HAP-1 (cell line): ENCODE data around the gene SSBP2.
"Not testable (repeated sequence)": the region's sequence is repeated elsewhere in the genome, so short reads cannot be mapped to it uniquely, and the experiment has no call there.

ENCODE experiments used
- DNase-seq, 2 experiments: peaks; one replicate each; pipeline ENCODE4 v3.0.0-alpha.2; 2016 to 2020; ENCODE audit warnings: low spot score in 2 of 2
- H3K27me3 ChIP-seq: fragments of 250-450 bp; sonication (Bioruptor Pico); 2 replicates; pipeline ENCODE4 v1.5.1; 2020; ENCODE audit warnings: low read depth, mild to moderate bottlenecking, moderate library complexity
- H3K36me3 ChIP-seq: fragments of 250-450 bp; sonication (Bioruptor Pico); replicated peaks from 2 replicates; pipeline ENCODE4 v1.5.1; 2020; ENCODE audit warnings: mild to moderate bottlenecking
- H3K4me1 ChIP-seq: fragments of 250-450 bp; sonication (Bioruptor Pico); 2 replicates; pipeline ENCODE4 v1.5.1; 2020; ENCODE audit warnings: mild to moderate bottlenecking
- H3K4me3 ChIP-seq: fragments of 250-450 bp; sonication (Bioruptor Pico); 2 replicates; pipeline ENCODE4 v1.5.1; 2020; ENCODE audit warnings: mild to moderate bottlenecking, moderate library complexity
- H3K9me3 ChIP-seq: fragments of 250-450 bp; sonication (Bioruptor Pico); 2 replicates; pipeline ENCODE4 v1.5.1; 2020; ENCODE audit warnings: mild to moderate bottlenecking, moderate library complexity
- in situ Hi-C: fragments of 300-500 bp; cut with MboI; formaldehyde crosslinking; loops from 3 replicates; pipeline ENCODE4 v1.14.3; 2020; ENCODE audit warnings: low sequenced_read_pairs, inconsistent platforms, mixed read lengths

The SSBP2 gene

DNA sequence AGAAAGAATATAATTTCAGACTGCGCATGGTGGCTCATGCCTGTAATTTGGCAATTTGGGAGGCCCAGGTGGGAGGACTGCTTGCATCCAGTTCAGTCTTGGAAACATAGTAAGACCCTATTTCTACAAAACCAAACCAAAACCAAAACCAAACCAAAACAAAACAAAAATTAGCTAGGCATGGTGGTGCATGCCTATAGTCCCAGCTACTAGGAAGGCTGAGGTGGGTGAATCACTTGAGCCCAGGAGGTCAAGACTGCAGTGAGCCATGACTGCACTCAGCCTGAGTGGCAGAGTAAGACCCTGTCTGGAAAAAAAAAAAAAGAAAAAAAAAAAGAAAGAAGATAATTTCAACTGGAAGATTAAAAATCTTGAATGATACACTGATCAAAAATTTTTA is 220.0 kb downstream of the SSBP2 start:
- in situ Hi-C loops = no loop called here
- Histone ChIP-seq H3K4me1 (no peaks in the 10 kb centered on the region), H3K9me3 (no peaks in the 10 kb centered on the region), H3K36me3 (no peaks in the 10 kb centered on the region), H3K27me3 (no peaks in the 10 kb centered on the region), H3K4me3 (no peak overlapping the region)
- no peak for DNase-seq

GRCh38 chr5:81525690-81526089 is 225.2 kb downstream of the SSBP2 start:
- H3K4me3 ChIP-seq = no peak overlapping the region
- no peak for DNase-seq
- no peaks in the 10 kb centered on the region for H3K4me1 ChIP-seq
- no peaks in the 10 kb centered on the region for H3K27me3 ChIP-seq
- H3K9me3 ChIP-seq = no peaks in the 10 kb centered on the region
- no peaks in the 10 kb centered on the region for H3K36me3 ChIP-seq
- in situ Hi-C loops = no loop called here

- Histone ChIP-seq H3K36me3 (no peaks in the 10 kb centered on the region), H3K27me3 (no peaks in the 10 kb centered on the region), H3K4me3 (no peak overlapping the region), H3K4me1 (no peaks in the 10 kb centered on the region), H3K9me3 (no peaks in the 10 kb centered on the region)
- no peak for DNase-seq
- in situ Hi-C loops = no loop called here
Measured at GRCh38 chr5:81524015-81524414, 226.9 kb downstream of the SSBP2 start.

DNA sequence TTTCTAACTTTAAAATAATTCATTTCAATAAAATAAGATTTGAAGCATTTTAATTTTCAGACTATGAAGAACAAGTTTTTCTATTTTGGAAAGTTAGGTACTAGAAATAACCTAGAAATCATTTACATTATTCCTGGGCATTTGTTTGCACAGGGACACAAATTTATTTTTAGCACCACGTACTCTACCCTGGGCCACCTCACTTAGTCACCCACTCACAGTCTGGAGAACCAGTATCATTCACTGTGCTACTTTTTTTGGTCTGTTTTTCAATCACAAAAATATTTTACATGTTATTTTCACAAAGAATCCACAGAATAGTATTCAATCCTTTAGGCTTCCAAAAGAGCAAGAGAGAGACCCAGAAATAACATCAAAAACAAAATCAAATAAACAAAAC is 228.3 kb downstream of the SSBP2 start:
- Histone ChIP-seq H3K4me3 (no peak overlapping the region), H3K4me1 (no peaks in the 10 kb centered on the region), H3K36me3 (no peaks in the 10 kb centered on the region), H3K27me3 (no peaks in the 10 kb centered on the region), H3K9me3 (no peaks in the 10 kb centered on the region)
- in situ Hi-C loops = no loop called here
- DNase-seq = no peak

DNA sequence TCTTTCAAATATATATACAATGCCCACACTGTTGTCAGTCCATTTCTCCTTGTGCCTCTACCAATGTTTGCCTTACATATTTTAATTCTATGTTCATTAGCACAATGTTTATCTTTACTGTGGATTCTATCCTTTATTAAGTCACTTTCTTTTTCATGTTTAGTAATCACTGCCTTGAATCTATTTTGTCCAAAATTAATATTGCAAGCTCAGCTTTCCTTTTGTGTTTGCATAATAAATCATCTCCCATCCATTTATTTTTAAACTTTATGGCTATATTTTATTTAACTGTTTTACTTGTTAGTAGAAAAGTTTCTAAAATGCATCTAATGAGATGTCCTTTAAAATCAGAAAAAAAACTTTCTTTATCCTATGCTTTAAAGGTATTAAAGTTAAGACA is 230.1 kb downstream of the SSBP2 start:
- no peaks in the 10 kb centered on the region for H3K4me1 ChIP-seq
- in situ Hi-C loops = no loop called here
- no peak for DNase-seq
- H3K27me3 ChIP-seq = no peaks in the 10 kb centered on the region
- H3K9me3 ChIP-seq = no peaks in the 10 kb centered on the region
- no peaks in the 10 kb centered on the region for H3K36me3 ChIP-seq
- H3K4me3 ChIP-seq = no peak overlapping the region

DNA sequence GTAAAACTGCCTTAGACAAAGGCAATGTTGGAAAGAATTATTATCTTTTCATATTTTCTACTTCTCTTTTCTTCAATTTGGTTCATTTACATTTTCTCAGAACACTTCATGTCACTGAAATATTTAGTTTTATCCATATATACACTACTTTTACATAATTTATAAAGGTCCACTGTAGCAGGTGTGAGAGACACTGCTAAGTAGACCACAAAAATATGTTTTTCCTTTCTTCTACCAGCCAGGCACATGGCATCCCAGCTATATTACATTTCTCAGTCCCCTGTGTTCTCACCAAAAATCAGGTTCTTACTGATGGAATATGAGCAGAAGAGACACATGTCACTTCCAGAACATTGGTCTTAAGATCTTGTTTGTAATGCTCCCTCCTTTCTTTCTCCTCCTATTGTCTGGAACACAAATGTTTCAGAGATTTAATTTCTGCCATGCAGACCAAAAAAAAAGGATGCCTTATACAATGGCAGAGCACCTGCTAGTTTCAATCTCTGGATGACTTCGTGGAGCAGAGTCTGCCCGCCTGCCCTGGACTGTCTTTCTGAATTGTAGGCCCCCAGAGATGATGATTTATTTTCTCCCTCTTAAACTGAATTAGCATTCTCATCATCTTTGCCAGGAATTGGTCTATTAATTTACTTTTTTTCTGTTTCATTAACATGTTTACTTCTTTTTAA is 231.5 kb downstream of the SSBP2 start:
- no peaks in the 10 kb centered on the region for H3K36me3 ChIP-seq
- no peaks in the 10 kb centered on the region for H3K4me1 ChIP-seq
- no peak overlapping the region for H3K4me3 ChIP-seq
- no peaks in the 10 kb centered on the region for H3K9me3 ChIP-seq
- H3K27me3 ChIP-seq = no peaks in the 10 kb centered on the region
- no peak for DNase-seq
- in situ Hi-C loops = no loop called here

DNA sequence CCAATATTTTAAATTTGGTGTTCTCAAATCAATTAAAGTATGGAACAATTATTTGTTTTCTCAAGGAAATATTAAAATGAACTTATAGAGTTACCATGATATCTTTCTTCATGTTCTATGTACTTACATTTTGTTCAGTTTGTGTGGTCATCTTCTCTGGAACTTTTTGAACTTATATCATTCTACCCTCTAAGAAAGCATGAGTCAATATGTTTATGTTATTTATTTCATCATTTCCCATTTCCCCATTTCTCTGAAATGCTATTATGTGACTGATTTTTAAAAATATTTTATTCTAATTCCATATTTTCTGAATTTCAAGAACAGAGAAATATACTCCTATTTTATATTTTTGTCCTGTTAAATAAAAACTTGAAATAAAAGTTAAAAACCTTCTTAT is 233.4 kb downstream of the SSBP2 start:
- no peaks in the 10 kb centered on the region for H3K4me1 ChIP-seq
- H3K27me3 ChIP-seq = no peaks in the 10 kb centered on the region
- in situ Hi-C loops = no loop called here
- H3K4me3 ChIP-seq = no peak overlapping the region
- no peaks in the 10 kb centered on the region for H3K36me3 ChIP-seq
- DNase-seq = no peak
- H3K9me3 ChIP-seq = no peaks in the 10 kb centered on the region

GRCh38 chr5:81516091-81516490 is 234.8 kb downstream of the SSBP2 start:
- Histone ChIP-seq H3K9me3 (no peaks in the 10 kb centered on the region), H3K36me3 (no peaks in the 10 kb centered on the region), H3K4me3 (no peak overlapping the region), H3K4me1 (no peaks in the 10 kb centered on the region), H3K27me3 (no peaks in the 10 kb centered on the region)
- in situ Hi-C loops = no loop called here
- no peak for DNase-seq

DNA sequence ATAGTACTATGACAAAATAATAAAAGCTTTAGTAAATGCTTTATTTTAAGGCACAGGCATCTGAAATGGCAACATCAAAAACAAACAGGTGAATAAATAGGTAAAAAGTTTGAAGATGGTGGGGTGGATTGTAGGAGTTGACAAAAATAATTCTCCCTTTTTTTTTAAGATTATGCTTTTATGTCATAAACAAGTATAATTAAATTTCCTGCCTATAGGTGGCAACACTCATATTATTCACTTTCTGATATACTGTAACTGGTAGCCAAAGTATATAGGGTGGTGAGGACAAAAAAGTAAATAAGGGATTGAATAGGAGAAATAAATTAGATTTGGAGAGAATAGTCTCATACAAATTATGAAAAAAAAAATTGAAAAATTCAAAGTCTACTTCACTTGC is 236.9 kb downstream of the SSBP2 start:
- no peaks in the 10 kb centered on the region for H3K27me3 ChIP-seq
- no peaks in the 10 kb centered on the region for H3K9me3 ChIP-seq
- in situ Hi-C loops = no loop called here
- H3K4me1 ChIP-seq = no peaks in the 10 kb centered on the region
- DNase-seq = no peak
- H3K4me3 ChIP-seq = no peak overlapping the region
- H3K36me3 ChIP-seq = no peaks in the 10 kb centered on the region

GRCh38 chr5:81513473-81513872 is 237.4 kb downstream of the SSBP2 start:
- H3K36me3 ChIP-seq = no peaks in the 10 kb centered on the region
- H3K27me3 ChIP-seq = no peaks in the 10 kb centered on the region
- H3K9me3 ChIP-seq = no peaks in the 10 kb centered on the region
- no peaks in the 10 kb centered on the region for H3K4me1 ChIP-seq
- in situ Hi-C loops = no loop called here
- H3K4me3 ChIP-seq = no peak overlapping the region
- no peak for DNase-seq

- H3K9me3 ChIP-seq = no peaks in the 10 kb centered on the region
- no peak overlapping the region for H3K4me3 ChIP-seq
- H3K27me3 ChIP-seq = no peaks in the 10 kb centered on the region
- in situ Hi-C loops = no loop called here
- no peaks in the 10 kb centered on the region for H3K4me1 ChIP-seq
- no peaks in the 10 kb centered on the region for H3K36me3 ChIP-seq
- DNase-seq = peak; percentile 53 to 76
Measured at GRCh38 chr5:81506900-81507588, 243.9 kb downstream of the SSBP2 start.

DNA sequence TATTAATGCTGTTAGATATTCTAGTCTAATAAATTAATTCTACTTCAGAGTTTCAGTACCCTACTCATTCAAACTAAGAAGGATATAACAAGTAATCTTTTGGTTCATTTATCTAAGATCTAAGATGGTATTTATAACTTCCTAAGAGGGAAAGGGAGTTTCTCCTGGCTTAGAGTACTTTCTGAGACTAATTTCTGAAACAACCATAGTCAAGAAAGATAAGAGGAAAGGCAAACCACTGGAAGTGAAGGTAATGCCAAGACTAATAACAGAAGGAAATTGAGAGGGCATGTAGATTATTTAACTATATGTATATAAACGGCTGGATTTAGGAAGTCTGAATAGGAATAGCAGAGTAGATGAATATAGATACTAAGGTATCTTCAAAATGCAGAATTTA is 244.5 kb downstream of the SSBP2 start:
- DNase-seq = no peak
- H3K4me3 ChIP-seq = no peak overlapping the region
- no peaks in the 10 kb centered on the region for H3K9me3 ChIP-seq
- no peaks in the 10 kb centered on the region for H3K27me3 ChIP-seq
- no peaks in the 10 kb centered on the region for H3K4me1 ChIP-seq
- H3K36me3 ChIP-seq = no peaks in the 10 kb centered on the region
- in situ Hi-C loops = no loop called here

- no peak for DNase-seq
- H3K4me3 ChIP-seq = no peak overlapping the region
- H3K4me1 ChIP-seq = no peaks in the 10 kb centered on the region
- no peaks in the 10 kb centered on the region for H3K36me3 ChIP-seq
- no peaks in the 10 kb centered on the region for H3K9me3 ChIP-seq
- in situ Hi-C loops = no loop called here
- H3K27me3 ChIP-seq = no peaks in the 10 kb centered on the region
Measured at GRCh38 chr5:81505672-81506071, 245.2 kb downstream of the SSBP2 start.

DNA sequence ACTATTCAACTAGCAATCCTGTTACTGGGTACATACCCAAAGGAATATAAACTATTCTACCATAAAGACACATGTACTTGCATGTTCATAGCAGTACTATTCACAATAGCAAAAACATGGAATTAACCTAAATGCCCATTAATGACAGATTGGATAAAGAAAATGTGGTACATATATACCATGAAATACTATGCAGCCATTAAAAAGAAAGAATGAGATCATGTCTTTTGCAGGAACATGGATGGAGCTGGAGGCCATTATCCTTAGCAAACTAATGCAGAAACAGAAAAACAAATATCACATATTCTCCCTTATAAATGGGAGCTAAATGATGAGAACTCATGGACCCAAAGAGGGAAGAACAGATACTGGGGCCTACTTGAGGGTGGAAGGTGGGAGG is 247.3 kb downstream of the SSBP2 start:
- H3K4me3 ChIP-seq, H3K4me1 ChIP-seq, H3K36me3 ChIP-seq, DNase-seq, in situ Hi-C loops, H3K9me3 ChIP-seq, H3K27me3 ChIP-seq: not testable (repeated sequence)

- no peak overlapping the region for H3K4me3 ChIP-seq
- in situ Hi-C loops = no loop called here
Measured at GRCh38 chr5:81495286-81495685, 255.6 kb downstream of the SSBP2 start.

More at GRCh38 chr5:81495286-81495685, 255.6 kb downstream of the SSBP2 start:
- no peaks in the 10 kb centered on the region; the same call in 1 of the 2 replicates for H3K4me1 ChIP-seq
- no peak for DNase-seq
- no peaks in the 10 kb centered on the region for H3K27me3 ChIP-seq
- H3K36me3 ChIP-seq = no peaks in the 10 kb centered on the region
- no peaks in the 10 kb centered on the region for H3K9me3 ChIP-seq
